Panc1 (cell line): ENCODE data around the gene SNX27. TPM values are rescaled to one million over a fixed set of nuclear protein-coding genes. Genes with fewer than 3 reads are reported as not detected.
A peak's percentile ranks its signal among the peaks of the same experiment; 100 is the strongest.

ENCODE experiments used
- ATAC-seq: fragments of 200-7000 bp; cut with Tn5 transposase; 2 replicates; pipeline ENCODE4 v1.9.1; 2020; ENCODE audit warnings: mild to moderate bottlenecking, moderate library complexity
- BruUV-seq: library from RNA; stranded (reverse); fragments of 400-500 nt; replicated peaks from 2 replicates; lab custom pipeline; 2021; lab: Mats Ljungman, UMichigan
- CTCF ChIA-PET: fragments of 300-600 bp; sonication (Branson Sonifier 250); formaldehyde crosslinking; loops from one replicate; lab custom pipeline; 2022; ENCODE audit warnings: antibody characterized with exemption; lab: Charles Lee
- POLR2A ChIA-PET: fragments of 300-600 bp; sonication (Branson Sonifier 250); formaldehyde crosslinking; loops from one replicate; lab custom pipeline; 2022; ENCODE audit warnings: antibody characterized with exemption; lab: Charles Lee
- DNase-seq: peaks from one replicate; pipeline ENCODE4 v3.0.0-alpha.2; 2010; ENCODE audit warnings: low read depth, low spot score
- H3K27ac ChIP-seq: 2 replicates; pipeline ENCODE4 v1.5.1; 2011; ENCODE audit warnings: mild to moderate bottlenecking, low read length, inconsistent platforms
- H3K27me3 ChIP-seq: fragments of 200-500 bp; sonication (Bioruptor generic); 2 replicates; pipeline ENCODE4 v1.6.0; 2014; ENCODE audit warnings: low read length, inconsistent platforms; ENCODE audit not compliant: control insufficient read depth, insufficient read depth
- H3K36me3 ChIP-seq: fragments of 200-500 bp; sonication (Bioruptor generic); 2 replicates; pipeline ENCODE4 v1.5.1; 2014; ENCODE audit warnings: inconsistent platforms, mild to moderate bottlenecking, low read length, moderate library complexity; ENCODE audit not compliant: control insufficient read depth, insufficient read depth
- H3K4me1 ChIP-seq: 2 replicates; pipeline ENCODE4 v1.5.1; 2011; ENCODE audit warnings: inconsistent platforms, mild to moderate bottlenecking, low read length, moderate library complexity; ENCODE audit not compliant: control insufficient read depth, insufficient read depth
- H3K4me3 ChIP-seq, 2 experiments: 2 replicates each; pipeline ENCODE4 v1.5.1; 2011 to 2012; ENCODE audit warnings: low read depth in 2 of 2, low read length in 2 of 2, mild to moderate bottlenecking in 2 of 2, inconsistent platforms in 1 of 2, moderate library complexity in 1 of 2
- H3K9me3 ChIP-seq: fragments of 200-500 bp; sonication (Bioruptor generic); 2 replicates; pipeline ENCODE4 v1.5.1; 2014; ENCODE audit warnings: low read depth, mild to moderate bottlenecking, inconsistent platforms, low read length, moderate library complexity; ENCODE audit not compliant: control insufficient read depth, insufficient read depth
- POLR2AphosphoS5 ChIP-seq: IDR thresholded peaks from 2 replicates; pipeline ENCODE4 v1.6.1; 2012; ENCODE audit warnings: mild to moderate bottlenecking, low read depth, low read length, moderate library complexity
- REST ChIP-seq, 2 experiments: IDR thresholded peaks; 2 replicates each; pipeline ENCODE4 v1.6.1; 2011 to 2012; ENCODE audit warnings: low read depth in 2 of 2, control low read depth in 1 of 2, low read length in 1 of 2, mild to moderate bottlenecking in 1 of 2, moderate library complexity in 1 of 2; ENCODE audit not compliant: insufficient read depth in 1 of 2
- SIN3A ChIP-seq: IDR thresholded peaks from 2 replicates; pipeline ENCODE4 v1.6.1; 2012; ENCODE audit warnings: low read depth, mild to moderate bottlenecking, low read length, moderate library complexity, borderline replicate concordance; ENCODE audit not compliant: insufficient read depth
- TCF7L2 ChIP-seq: IDR thresholded peaks from 2 replicates; pipeline ENCODE4 v1.6.1; 2011; ENCODE audit warnings: mild to moderate bottlenecking, low read depth, low read length, inconsistent platforms
- in situ Hi-C: cut with HindIII; loops from 2 replicates; pipeline ENCODE4 v1.10.0; 2016; ENCODE audit warnings: low sequenced_read_pairs, low pct_unique_long_range_greater_than_20kb
- intact Hi-C: fragments of 100-400 bp; cut with micrococcal nuclease; formaldehyde crosslinking; loops from one replicate; pipeline ENCODE4 v1.10.0; 2022; ENCODE audit not compliant: unreplicated experiment
- total RNA-seq: library from RNA; stranded (reverse); gene quantifications from one replicate; pipeline ENCODE4 v1.2.1, GENCODE V29; 2021; ENCODE audit not compliant: unreplicated experiment
- TF ChIP-seq, protein P1 (sequence below): fragments of 450-650 bp; IDR thresholded peaks from 2 replicates; pipeline ENCODE4 v1.5.1; 2017; ENCODE audit warnings: mild to moderate bottlenecking

The SNX27 gene
- total RNA-seq, 1 experiment from 2014 or later = 58.4 TPM

- Histone ChIP-seq H3K27me3 (no peaks in the 10 kb centered on the region), H3K4me1 (peaks cover 30% of the 10 kb centered on the region), H3K36me3 (no peaks in the 10 kb centered on the region), H3K9me3 (no peaks in the 10 kb centered on the region), H3K4me3 (no peak overlapping the region), H3K27ac (peak overlapping the region; percentile 56)
- ChIA-PET POLR2A (no interaction called here), CTCF (interaction anchor here (0.6 kb wide), 2 partner anchors 21 to 193 kb away, joined by 7 read pairs; no protein-coding TSS in a partner anchor)
- in situ Hi-C loops = no loop called here
- ATAC-seq (0 out of 2 replicates have a peak, but pooled peaks have one; percentile 32), DNase-seq (no peak)
- no peak for TF ChIP-seq TCF7L2
- no peak for TF ChIP-seq POLR2AphosphoS5
- TF ChIP-seq REST (IDR thresholded peaks at IDR 0.05; ENCODE audit: insufficient read depth in 1 of 2, low read depth in 2 of 2, low read length in 1 of 2) = no peak
- TF ChIP-seq, protein P1, sequence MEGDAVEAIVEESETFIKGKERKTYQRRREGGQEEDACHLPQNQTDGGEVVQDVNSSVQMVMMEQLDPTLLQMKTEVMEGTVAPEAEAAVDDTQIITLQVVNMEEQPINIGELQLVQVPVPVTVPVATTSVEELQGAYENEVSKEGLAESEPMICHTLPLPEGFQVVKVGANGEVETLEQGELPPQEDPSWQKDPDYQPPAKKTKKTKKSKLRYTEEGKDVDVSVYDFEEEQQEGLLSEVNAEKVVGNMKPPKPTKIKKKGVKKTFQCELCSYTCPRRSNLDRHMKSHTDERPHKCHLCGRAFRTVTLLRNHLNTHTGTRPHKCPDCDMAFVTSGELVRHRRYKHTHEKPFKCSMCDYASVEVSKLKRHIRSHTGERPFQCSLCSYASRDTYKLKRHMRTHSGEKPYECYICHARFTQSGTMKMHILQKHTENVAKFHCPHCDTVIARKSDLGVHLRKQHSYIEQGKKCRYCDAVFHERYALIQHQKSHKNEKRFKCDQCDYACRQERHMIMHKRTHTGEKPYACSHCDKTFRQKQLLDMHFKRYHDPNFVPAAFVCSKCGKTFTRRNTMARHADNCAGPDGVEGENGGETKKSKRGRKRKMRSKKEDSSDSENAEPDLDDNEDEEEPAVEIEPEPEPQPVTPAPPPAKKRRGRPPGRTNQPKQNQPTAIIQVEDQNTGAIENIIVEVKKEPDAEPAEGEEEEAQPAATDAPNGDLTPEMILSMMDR = no peak
- no peak for TF ChIP-seq SIN3A
- intact Hi-C loops = no loop called here
- no TSS peak for BruUV-seq
These were observed 26.4 kb downstream of the SNX27 start for GRCh38 chr1:151638074-151638775.

- intact Hi-C loops = no loop called here
- Histone ChIP-seq H3K4me1 (peaks cover 30% of the 10 kb centered on the region), H3K9me3 (no peaks in the 10 kb centered on the region), H3K27me3 (no peaks in the 10 kb centered on the region), H3K27ac (peak overlapping the region; percentile 56), H3K4me3 (0 out of 4 replicates have a peak overlapping the region, but pooled peaks of 1 of the 2 experiments have one; percentile 3), H3K36me3 (no peaks in the 10 kb centered on the region)
- DNase-seq (no peak), ATAC-seq (peak; percentile 72)
- TF ChIP-seq REST (IDR thresholded peaks at IDR 0.05; ENCODE audit: insufficient read depth in 1 of 2, low read depth in 2 of 2, low read length in 1 of 2) (no peak), TCF7L2 (no peak), POLR2AphosphoS5 (no peak), SIN3A (no peak)
- BruUV-seq = no TSS peak
- POLR2A ChIA-PET = no interaction called here
- CTCF ChIA-PET = no interaction called here
- in situ Hi-C loops = no loop called here
These were observed 27.0 kb downstream of the SNX27 start for GRCh38 chr1:151638812-151639211.
